Gastrocnemius medialis (tissue), 4 donors: ENCODE results near the gene TCN2. TPM values are rescaled to one million over a fixed set of nuclear protein-coding genes. Genes with fewer than 3 reads are reported as not detected.

ENCODE experiments used
- ATAC-seq, 2 donors: fragments of 150-250 bp; one replicate each; pipeline ENCODE4 v1.9.1; 2016
- DNase-seq, 2 donors: peaks; one replicate each; pipeline ENCODE4 v3.0.0-alpha.2; 2019
- H3K27ac ChIP-seq, 4 donors: fragments of 200-600 bp; sonication (generic); 1 replicate in 1 of 4; 2 replicates in 3 of 4; pipeline ENCODE4 v1.5.1; 2016 to 2018; ENCODE audit warnings: mild to moderate bottlenecking in 2 of 4, moderate library complexity in 1 of 4
- H3K27me3 ChIP-seq, 3 donors: fragments of 200-600 bp; sonication (generic) in 2 of 3; 1 replicate in 1 of 3; 2 replicates in 2 of 3; pipeline versions ENCODE4 v1.5.1 to v1.6.0; 2016 to 2019; ENCODE audit warnings: mild to moderate bottlenecking in 1 of 3, moderate library complexity in 1 of 3
- H3K36me3 ChIP-seq, 2 donors: fragments of 200-600 bp; sonication (generic) in 1 of 2; one replicate each; pipeline ENCODE4 v1.5.1; 2017 to 2018
- H3K4me1 ChIP-seq, 2 donors: fragments of 200-600 bp; sonication (generic) in 1 of 2; one replicate each; pipeline ENCODE4 v1.5.1; 2016 to 2017; ENCODE audit warnings: mild to moderate bottlenecking in 2 of 2
- H3K4me3 ChIP-seq, 4 donors: fragments of 200-600 bp; sonication (generic) in 3 of 4; 1 replicate in 1 of 4; 2 replicates in 3 of 4; pipeline ENCODE4 v1.5.1; 2016 to 2019; ENCODE audit warnings: mild to moderate bottlenecking in 2 of 4
- H3K9me3 ChIP-seq, 3 donors: fragments of 200-600 bp; sonication (generic) in 2 of 3; 1 replicate in 1 of 3; 2 replicates in 2 of 3; pipeline ENCODE4 v1.5.1; 2016 to 2019
- CTCF ChIP-seq, 5 experiments: fragments of 450-650 bp in 3 of 5; fragments of 200-600 bp in 2 of 5; sonication (generic) in 2 of 5; IDR thresholded peaks in 4 of 5; conservative IDR thresholded peaks in 1 of 5; 1 replicate in 4 of 5; 2 replicates in 1 of 5; pipeline ENCODE4 v1.5.1; 2016 to 2019; ENCODE audit warnings: antibody characterized with exemption in 5 of 5, mild to moderate bottlenecking in 3 of 5, moderate library complexity in 3 of 5
- POLR2A ChIP-seq, 2 donors: fragments of 450-650 bp; IDR thresholded peaks; one replicate each; pipeline ENCODE4 v1.6.1; 2017; ENCODE audit warnings: antibody characterized with exemption in 2 of 2, mild to moderate bottlenecking in 2 of 2, moderate library complexity in 2 of 2
- in situ Hi-C, 4 donors: fragments of 200-750 bp; cut with MboI; loops; one replicate each; pipeline versions ENCODE4 v1.15.0 to v1.8.0; 2017; ENCODE audit warnings: low sequenced_read_pairs in 4 of 4
- intact Hi-C: fragments of 100-400 bp; cut with DNase I; formaldehyde crosslinking; loops from one replicate; pipeline ENCODE4 v1.15.1; 2023; ENCODE audit warnings: low total_unique reads
- total RNA-seq, 4 donors: library from RNA; depleted of rRNA; stranded (reverse); fragments of >200 nt; gene quantifications; one replicate each; pipeline versions ENCODE4 v1.1.0 to v1.2.3, GENCODE V29; 2016

Gene TCN2
- total RNA-seq, 4 donors from 2014 or later = 5.1 to 12.8 (median 11.7) TPM

- no peak for ATAC-seq
- no peaks in the 10 kb centered on the region for H3K9me3 ChIP-seq
Observed at GRCh38 chr22:30600921-30601320, 6.1 kb upstream of the TCN2 start.

GRCh38 chr22:30601464-30601863 lies 5.5 kb upstream of the TCN2 start:
- no peak overlapping the region for H3K4me3 ChIP-seq
- peaks cover 9 to 12% of the 10 kb centered on the region in 2 donors for H3K4me1 ChIP-seq
- no peak for DNase-seq
- TF ChIP-seq CTCF (IDR thresholded peaks at IDR 0.05 in 4 of 5, conservative IDR thresholded peaks at IDR 0.05 in 1 of 5) (no peak), POLR2A (IDR thresholded peaks at IDR 0.05) (no peak)
- no peak overlapping the region for H3K27ac ChIP-seq
- H3K36me3 ChIP-seq = peaks cover 0 to 5% of the 10 kb centered on the region in 2 donors
- H3K9me3 ChIP-seq = no peaks in the 10 kb centered on the region
- H3K27me3 ChIP-seq = no peaks in the 10 kb centered on the region
- in situ Hi-C loops (no loop called here), intact Hi-C loops (no loop called here)
- no peak for ATAC-seq

More at GRCh38 chr22:30600921-30601320, 6.1 kb upstream of the TCN2 start:
- Histone ChIP-seq H3K27ac (no peak overlapping the region), H3K36me3 (peaks cover 0 to 5% of the 10 kb centered on the region in 2 donors), H3K4me1 (peaks cover 6% of the 10 kb centered on the region in 2 donors), H3K4me3 (no peak overlapping the region), H3K27me3 (no peaks in the 10 kb centered on the region)
- DNase-seq = no peak
- TF ChIP-seq POLR2A (IDR thresholded peaks at IDR 0.05) (no peak), CTCF (IDR thresholded peaks at IDR 0.05 in 4 of 5, conservative IDR thresholded peaks at IDR 0.05 in 1 of 5) (no peak)
- in situ Hi-C loops (no loop called here), intact Hi-C loops (no loop called here)

- Histone ChIP-seq H3K36me3 (peaks cover 0 to 5% of the 10 kb centered on the region in 2 donors), H3K9me3 (no peaks in the 10 kb centered on the region)
- intact Hi-C loops = no loop called here
Observed at GRCh38 chr22:30602049-30602448, 4.9 kb upstream of the TCN2 start.

GRCh38 chr22:30603801-30604200 lies 3.2 kb upstream of the TCN2 start:
- intact Hi-C loops = no loop called here

More at GRCh38 chr22:30602049-30602448, 4.9 kb upstream of the TCN2 start:
- no peaks in the 10 kb centered on the region for H3K27me3 ChIP-seq
- H3K27ac ChIP-seq = no peak overlapping the region
- H3K4me3 ChIP-seq = no peak overlapping the region
- no peak for TF ChIP-seq CTCF (IDR thresholded peaks at IDR 0.05 in 4 of 5, conservative IDR thresholded peaks at IDR 0.05 in 1 of 5)
- no peak for TF ChIP-seq POLR2A (IDR thresholded peaks at IDR 0.05)
- DNase-seq = no peak
- in situ Hi-C loops = no loop called here
- no peak for ATAC-seq
- H3K4me1 ChIP-seq = peaks cover 10 to 14% of the 10 kb centered on the region in 2 donors

More at GRCh38 chr22:30603801-30604200, 3.2 kb upstream of the TCN2 start:
- TF ChIP-seq POLR2A (IDR thresholded peaks at IDR 0.05) = no peak
- TF ChIP-seq CTCF (IDR thresholded peaks at IDR 0.05 in 4 of 5, conservative IDR thresholded peaks at IDR 0.05 in 1 of 5) = no peak
- Histone ChIP-seq H3K36me3 (peaks cover 0 to 5% of the 10 kb centered on the region in 2 donors), H3K4me3 (no peak overlapping the region), H3K9me3 (no peaks in the 10 kb centered on the region), H3K27me3 (no peaks in the 10 kb centered on the region), H3K4me1 (peaks cover 24% of the 10 kb centered on the region in 2 donors), H3K27ac (no peak overlapping the region)
- in situ Hi-C loops = no loop called here
- no peak for DNase-seq
- no peak for ATAC-seq
